ENCODE measurements around the gene CLRN3. TPM values are rescaled to one million over a fixed set of nuclear protein-coding genes. Genes with fewer than 3 reads are reported as not detected.

Gene CLRN3
- total and polyA plus RNA-seq, 9 of the 15 experiments (the other 6 are each of a cell fraction or from before 2014, with no cell fraction given), result not detected

- FAIRE-seq (no peak), ATAC-seq (no peak), DNase-seq (ENCODE audit: extremely low read depth in 1 of 4, low spot score in 3 of 4) (no peak)
- H2AFZ ChIP-seq (ENCODE audit: low read depth, low read length), result no peak overlapping the region
- intact Hi-C loops (cut with micrococcal nuclease) (no loop called here), in situ Hi-C loops (cut with MboI) (no loop called here)
- no peaks in the 10 kb centered on the region for H3K9me1 ChIP-seq (ENCODE audit: control insufficient read depth, insufficient read depth, low read length)
- no peaks in the 10 kb centered on the region for H3K9me3 ChIP-seq (replicated peaks; ENCODE audit: control insufficient read depth, insufficient read depth, low read depth, low read length)
- H3K27me3 ChIP-seq (ENCODE audit: control insufficient read depth in 2 of 2, insufficient read depth in 2 of 2, low read length in 2 of 2), result peaks cover 0 to 6% of the 10 kb centered on the region in 2 experiments; a peak in 1 of 5 replicates
- H3K27ac ChIP-seq (ENCODE audit: extremely low read depth, low read depth, low read length), result no peak overlapping the region
- no peaks in the 10 kb centered on the region for H3K79me2 ChIP-seq (ENCODE audit: control insufficient read depth, insufficient read depth, low read length)
- H3K4me2 ChIP-seq (ENCODE audit: insufficient read depth, low read length), result no peak overlapping the region
- H3K9ac ChIP-seq (ENCODE audit: insufficient read depth in 1 of 2, low read depth in 2 of 2, low read length in 2 of 2), result no peak overlapping the region
- BruUV-seq (replicated peaks), result no TSS peak
- CTCF ChIA-PET (ENCODE audit: low intra/inter-chr PET ratio), result no interaction called here
- H3K4me1 ChIP-seq (replicated peaks in 1 of 2; ENCODE audit: control insufficient read depth in 2 of 2, insufficient read depth in 2 of 2, low read length in 2 of 2), result no peaks in the 10 kb centered on the region
- no peak overlapping the region for H3K4me3 ChIP-seq
- POLR2A ChIA-PET, result no interaction called here
- no peaks in the 10 kb centered on the region for H3K36me3 ChIP-seq (ENCODE audit: control insufficient read depth, insufficient read depth, low read length)
- H4K20me1 ChIP-seq (replicated peaks; ENCODE audit: control insufficient read depth, insufficient read depth, low read length), result no peaks in the 10 kb centered on the region
- no peak for TF ChIP-seq SIN3B (IDR thresholded peaks at IDR 0.05; ENCODE audit: low read depth)
- no peak for TF ChIP-seq ZFP36 (IDR thresholded peaks at IDR 0.05; ENCODE audit: low read depth, low read length, partially characterized antibody)
- TF ChIP-seq GATA2 (CRISPR knock-in tag; IDR thresholded peaks at IDR 0.05), result no peak
- no peak for TF ChIP-seq PATZ1 (CRISPR knock-in tag; IDR thresholded peaks at IDR 0.05; ENCODE audit: borderline replicate concordance)
- no peak for TF ChIP-seq MIER1 (IDR thresholded peaks at IDR 0.05; ENCODE audit: low read depth)
- no peak for TF ChIP-seq ZKSCAN8 (CRISPR knock-in tag; IDR thresholded peaks at IDR 0.05)
- no peak for TF ChIP-seq TCF3 (CRISPR knock-in tag; IDR thresholded peaks at IDR 0.05)
- TF ChIP-seq SRSF9 (IDR thresholded peaks at IDR 0.05; ENCODE audit: borderline replicate concordance, low read depth, low read length), result no peak
- no peak for TF ChIP-seq PKNOX1 (IDR thresholded peaks at IDR 0.05)
- no peak for TF ChIP-seq MAZ (CRISPR knock-in tag; conservative IDR thresholded peaks at IDR 0.05 in 1 of 2, IDR thresholded peaks at IDR 0.05 in 1 of 2)
- TF ChIP-seq MECOM (CRISPR knock-in tag; IDR thresholded peaks at IDR 0.05), result no peak
- TF ChIP-seq VEZF1 (CRISPR knock-in tag; IDR thresholded peaks at IDR 0.05), result no peak
Observed at GRCh38 chr10:127869329-127869728, 23.4 kb downstream of the CLRN3 start.
